GM12878 (cell line): Measurements from ENCODE around the gene TP63. TPM values are rescaled to one million over a fixed set of nuclear protein-coding genes. Genes with fewer than 3 reads are reported as not detected.

Experiments
- ATAC-seq: fragments of 200-7000 bp; cut with Tn5 transposase; 3 replicates; pipeline ENCODE4 v1.9.1; 2020; ENCODE audit warnings: mild to moderate bottlenecking, moderate library complexity
- BruUV-seq: library from RNA; stranded (reverse); fragments of 400-500 nt; replicated peaks from 2 replicates; lab custom pipeline; 2021; lab: Mats Ljungman, UMichigan
- CTCF ChIA-PET: fragments of 300-600 bp; sonication (Branson Sonifier 250); formaldehyde crosslinking; extraction: SDS; loops from one replicate; lab custom pipeline; 2021; ENCODE audit warnings: inconsistent platforms; lab: Yijun Ruan, JAX
- POLR2A ChIA-PET: fragments of 350-600 bp; formaldehyde crosslinking; extraction: SDS; loops from one replicate; lab custom pipeline; 2021; ENCODE audit warnings: inconsistent platforms; lab: Charles Lee
- RAD21 ChIA-PET: fragments of 300-600 bp; sonication (Branson Sonifier 250); formaldehyde crosslinking; loops from one replicate; lab custom pipeline; 2023; ENCODE audit warnings: antibody characterized with exemption; ENCODE audit not compliant: unreplicated experiment; lab: Charles Lee
- SMC1A ChIA-PET: fragments of 300-600 bp; sonication (Branson Sonifier 250); formaldehyde crosslinking; loops from one replicate; lab custom pipeline; 2023; ENCODE audit not compliant: unreplicated experiment, uncharacterized antibody; lab: Charles Lee
- DNase-seq: peaks from one replicate; pipeline ENCODE4 v3.0.0-alpha.2; 2011; ENCODE audit warnings: low read depth, low spot score
- FAIRE-seq: peaks from 3 replicates; lab custom pipeline; 2011; peaks lifted over from hg19 to GRCh38; lab: Jason Lieb, UNC
- H2AFZ ChIP-seq: 2 replicates; pipeline ENCODE4 v1.6.0; 2011; ENCODE audit warnings: low read depth, low read length, control low read depth; ENCODE audit not compliant: control insufficient read depth
- H3K27ac ChIP-seq: 2 replicates; pipeline ENCODE4 v1.5.1; 2011; ENCODE audit warnings: control low read depth; ENCODE audit not compliant: control insufficient read depth, insufficient read depth
- H3K27me3 ChIP-seq, 2 experiments: replicated peaks in 1 of 2; 2 replicates each; pipeline versions ENCODE4 v1.6.0 to v1.6.1; 2011; ENCODE audit warnings: low read length in 1 of 2; ENCODE audit not compliant: control insufficient read depth in 2 of 2, insufficient read depth in 2 of 2
- H3K36me3 ChIP-seq, 2 experiments: 2 replicates each; pipeline ENCODE4 v1.5.1; 2011; ENCODE audit warnings: low read length in 1 of 2; ENCODE audit not compliant: control insufficient read depth in 2 of 2, insufficient read depth in 2 of 2
- H3K4me1 ChIP-seq: 2 replicates; pipeline ENCODE4 v1.6.1; 2011; ENCODE audit warnings: mild to moderate bottlenecking, low read length, moderate library complexity, mixed read lengths; ENCODE audit not compliant: control insufficient read depth, insufficient read depth
- H3K4me2 ChIP-seq: 2 replicates; pipeline ENCODE4 v1.6.0; 2011; ENCODE audit warnings: control low read depth; ENCODE audit not compliant: control insufficient read depth, insufficient read depth
- H3K4me3 ChIP-seq: fragments of 200-600 bp; sonication (generic); 2 replicates; pipeline ENCODE4 v1.5.1; 2016
- H3K79me2 ChIP-seq: 2 replicates; pipeline ENCODE4 v1.6.0; 2011; ENCODE audit warnings: low read length; ENCODE audit not compliant: control insufficient read depth, insufficient read depth
- H3K9ac ChIP-seq: 2 replicates; pipeline ENCODE4 v1.8.0; 2011; ENCODE audit warnings: low read length, control low read depth, mixed read lengths; ENCODE audit not compliant: control insufficient read depth, insufficient read depth
- H3K9me3 ChIP-seq: replicated peaks from 3 replicates; pipeline ENCODE4 v1.5.1; 2011; ENCODE audit warnings: mild to moderate bottlenecking, low read length; ENCODE audit not compliant: control insufficient read depth, insufficient read depth
- H4K20me1 ChIP-seq: 2 replicates; pipeline ENCODE4 v1.6.0; 2011; ENCODE audit not compliant: control insufficient read depth, insufficient read depth
- CHD4 ChIP-seq: fragments of 200-600 bp; sonication (generic); IDR thresholded peaks from 2 replicates; pipeline ENCODE4 v1.6.1; 2016; ENCODE audit warnings: mild to moderate bottlenecking
- EGR1 ChIP-seq, 2 experiments: IDR thresholded peaks; 1 replicate in 1 of 2; 2 replicates in 1 of 2; pipeline ENCODE4 v1.6.1; 2011 to 2012; ENCODE audit warnings: low read depth in 2 of 2, low read length in 2 of 2, borderline replicate concordance in 1 of 2, mild to moderate bottlenecking in 1 of 2, moderate library complexity in 1 of 2
- NFIC ChIP-seq: IDR thresholded peaks from 2 replicates; pipeline ENCODE4 v1.6.1; 2012; ENCODE audit warnings: low read depth, mild to moderate bottlenecking, inconsistent platforms, low read length, moderate library complexity
- ZSCAN29 ChIP-seq: fragments of 450-650 bp; IDR thresholded peaks from 2 replicates; pipeline ENCODE4 v1.6.1; 2017; ENCODE audit warnings: mild to moderate bottlenecking, moderate library complexity
- WGBS: methylation state at CpG from one replicate; pipeline ENCODE4 v1.1.6; 2016; ENCODE audit warnings: low lambda C conversion rate; ENCODE audit not compliant: insufficient replicate concordance, insufficient coverage; ENCODE audit errors: missing lambda C conversion rate; 5-methylcytosine and 5-hydroxymethylcytosine counted together
- in situ Hi-C: fragments of 300-500 bp; cut with MboI; formaldehyde crosslinking; loops from 9 replicates; pipeline ENCODE4 v1.14.3; 2018; ENCODE audit warnings: mixed read lengths
- intact Hi-C: fragments of 100-400 bp; cut with micrococcal nuclease; formaldehyde crosslinking; loops from one replicate; pipeline ENCODE4 v1.14.2; 2022; ENCODE audit not compliant: unreplicated experiment
- polyA plus RNA-seq, 11 experiments: library from polyadenylated mRNA; depleted of rRNA in 4 of 11; unstranded in 6 of 11; stranded (reverse) in 5 of 11; fragments of >200 nt; fragmentation: Nextera tagmentation in 4 of 11; fragmentation: Illumina TruSeq in 1 of 11; extraction: Ambion mirVana in 4 of 11; extraction: Trizol in 1 of 11; gene quantifications; 1 replicate in 1 of 11; 2 replicates in 10 of 11; pipeline versions ENCODE4 v1.2.1 to v1.2.3, GENCODE V29; 2011 to 2016; ENCODE audit warnings: inconsistent platforms in 2 of 11, missing spikeins in 2 of 11, low read depth in 1 of 11
- total RNA-seq, 4 experiments: library from RNA; depleted of rRNA in 3 of 4; stranded (reverse); fragments of >200 nt in 3 of 4; fragmentation: Illumina TruSeq in 1 of 4; extraction: Trizol in 1 of 4; gene quantifications; 2 replicates each; pipeline versions ENCODE4 v1.2.1 to v1.2.3, GENCODE V29; 2013 to 2021
- TF ChIP-seq, protein P1 (sequence below): fragments of 450-650 bp; IDR thresholded peaks from 2 replicates; pipeline ENCODE4 v1.6.1; 2016; ENCODE audit warnings: mild to moderate bottlenecking

The TP63 gene
- total and polyA plus RNA-seq, 10 of the 15 experiments (the other 5 are each of a cell fraction or from before 2014, with no cell fraction given), result 1.4 to 10.8 (median 6.2) TPM

DNA sequence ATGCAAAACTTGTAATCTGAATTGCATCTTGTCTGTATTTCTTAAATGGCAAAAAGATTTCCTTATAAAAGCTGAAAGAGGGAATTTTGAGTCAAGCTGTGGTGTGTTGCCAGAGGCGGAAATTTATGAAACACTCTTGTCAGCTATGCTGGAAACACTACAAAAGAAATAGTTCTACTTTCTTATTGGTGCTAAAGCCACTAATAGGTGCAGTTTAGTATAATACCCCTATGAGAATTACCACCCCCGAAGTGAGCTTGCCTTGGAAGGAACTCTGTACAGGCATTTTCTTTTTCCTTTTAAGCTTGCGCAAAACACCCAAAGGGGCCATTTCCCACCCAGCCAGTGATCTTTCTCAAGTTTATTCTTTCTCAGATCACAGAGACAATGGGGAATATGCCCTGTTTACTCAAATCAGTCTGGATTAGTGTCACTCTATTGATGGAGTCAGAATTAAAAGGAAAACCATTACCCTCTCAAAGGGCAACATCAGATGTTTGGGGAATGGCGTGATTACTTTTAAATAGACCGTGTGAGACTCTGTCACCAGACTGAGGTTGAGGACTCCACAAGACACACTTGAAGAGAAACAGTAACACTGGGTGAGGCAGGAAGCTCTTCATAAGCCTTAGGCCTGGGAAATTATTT is 166.0 kb downstream of the TP63 start:
- intact Hi-C loops (no loop called here), in situ Hi-C loops (no loop called here)
- no peaks in the 10 kb centered on the region for H3K79me2 ChIP-seq
- SMC1A ChIA-PET, result interaction anchor here (0.5 to 2.7 kb wide), 7 partner anchors 10 to 294 kb away, joined by 3 to 9 read pairs (median 3); no protein-coding TSS in a partner anchor
- H3K4me1 ChIP-seq, result 0 out of 2 replicates have a peak, but pooled peaks cover 4% of the 10 kb centered on the region
- POLR2A ChIA-PET, result no interaction called here
- BruUV-seq, result no TSS peak
- no peaks in the 10 kb centered on the region for H3K27me3 ChIP-seq
- no peaks in the 10 kb centered on the region for H3K9me3 ChIP-seq
- 100% methylated on average over 5 of the region's 5 CpGs for WGBS
- H2AFZ ChIP-seq, result no peak overlapping the region
- no peaks in the 10 kb centered on the region for H3K36me3 ChIP-seq
- no peak overlapping the region for H3K4me2 ChIP-seq
- ATAC-seq (no peak), FAIRE-seq (no peak), DNase-seq (no peak)
- H3K4me3 ChIP-seq, result no peak overlapping the region
- no peaks in the 10 kb centered on the region for H4K20me1 ChIP-seq
- CTCF ChIA-PET, result interaction anchor here (0.5 to 1.8 kb wide), 5 partner anchors 10 to 116 kb away, joined by 3 to 6 read pairs (median 4); no protein-coding TSS in a partner anchor
- TF ChIP-seq EGR1 (IDR thresholded peaks at IDR 0.05; ENCODE audit: borderline replicate concordance in 1 of 2, low read depth in 2 of 2, low read length in 2 of 2) (no peak), CHD4 (no peak), NFIC (no peak), ZSCAN29 (no peak)
- TF ChIP-seq, protein P1, sequence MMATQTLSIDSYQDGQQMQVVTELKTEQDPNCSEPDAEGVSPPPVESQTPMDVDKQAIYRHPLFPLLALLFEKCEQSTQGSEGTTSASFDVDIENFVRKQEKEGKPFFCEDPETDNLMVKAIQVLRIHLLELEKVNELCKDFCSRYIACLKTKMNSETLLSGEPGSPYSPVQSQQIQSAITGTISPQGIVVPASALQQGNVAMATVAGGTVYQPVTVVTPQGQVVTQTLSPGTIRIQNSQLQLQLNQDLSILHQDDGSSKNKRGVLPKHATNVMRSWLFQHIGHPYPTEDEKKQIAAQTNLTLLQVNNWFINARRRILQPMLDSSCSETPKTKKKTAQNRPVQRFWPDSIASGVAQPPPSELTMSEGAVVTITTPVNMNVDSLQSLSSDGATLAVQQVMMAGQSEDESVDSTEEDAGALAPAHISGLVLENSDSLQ, result no peak
- no peak overlapping the region for H3K9ac ChIP-seq
- no peak overlapping the region for H3K27ac ChIP-seq
- RAD21 ChIA-PET, result no interaction called here
